ENCODE results near the gene FBXW10.
"Not testable (repeated sequence)": the region's sequence is repeated elsewhere in the genome, so short reads cannot be mapped to it uniquely, and the experiment has no call there.

- TF ChIP-seq CTCF, POLR2A (IDR thresholded peaks at IDR 0.05): not testable (repeated sequence)
Observed at GRCh38 chr17:18821430-18821829, 77.6 kb downstream of the FBXW10 start.
